Activated CD8-positive, alpha-beta memory T cell treated with anti-CD3 and anti-CD28 coated beads, Interleukin-2, amount 50 U/mL, for 48 hours (primary cell): ENCODE measurements around the gene WASHC4.
"Not testable (repeated sequence)": the region's sequence is repeated elsewhere in the genome, so short reads cannot be mapped to it uniquely, and the experiment has no call there.

ENCODE experiments used
- DNase-seq: peaks from one replicate; pipeline ENCODE4 v3.0.0-alpha.2; 2020

Gene WASHC4

GRCh38 chr12:105091476-105092206, 15.9 kb upstream of the WASHC4 start:
- DNase-seq = no peak

- no peak for DNase-seq
Measured at GRCh38 chr12:105092336-105092735, 15.2 kb upstream of the WASHC4 start.

- DNase-seq = not testable (repeated sequence)
Measured at GRCh38 chr12:105095338-105095737, 12.2 kb upstream of the WASHC4 start.

- no peak for DNase-seq
Measured at GRCh38 chr12:105099356-105099755, 8.2 kb upstream of the WASHC4 start.

GRCh38 chr12:105100207-105100985, 7.1 kb upstream of the WASHC4 start:
- no peak for DNase-seq

GRCh38 chr12:105100998-105101397, 6.5 kb upstream of the WASHC4 start:
- DNase-seq = no peak

- no peak for DNase-seq
Measured at GRCh38 chr12:105102673-105103072, 4.9 kb upstream of the WASHC4 start.

- DNase-seq = no peak
Measured at GRCh38 chr12:105104762-105105161, 2.8 kb upstream of the WASHC4 start.

GRCh38 chr12:105106621-105107020, 910 bp upstream of the WASHC4 start:
- no peak for DNase-seq

GRCh38 chr12:105107171-105107493, 399 bp upstream of the WASHC4 start:
- DNase-seq = no peak

- DNase-seq = no peak
Measured at GRCh38 chr12:105109465-105110212, 2.1 kb downstream of the WASHC4 start.

- DNase-seq = no peak
Measured at GRCh38 chr12:105110851-105111250, 3.3 kb downstream of the WASHC4 start.

GRCh38 chr12:105113094-105113493, 5.6 kb downstream of the WASHC4 start:
- no peak for DNase-seq

GRCh38 chr12:105116969-105117368, 9.4 kb downstream of the WASHC4 start:
- DNase-seq = no peak

GRCh38 chr12:105120551-105120950, 13.0 kb downstream of the WASHC4 start:
- DNase-seq = no peak

GRCh38 chr12:105138248-105138647, 30.7 kb downstream of the WASHC4 start:
- DNase-seq = no peak

- no peak for DNase-seq
Measured at GRCh38 chr12:105141320-105141922, 33.9 kb downstream of the WASHC4 start.

GRCh38 chr12:105142259-105142658, 34.7 kb downstream of the WASHC4 start:
- DNase-seq = no peak

- DNase-seq = no peak
Measured at GRCh38 chr12:105156260-105156659, 48.7 kb downstream of the WASHC4 start.

- DNase-seq = no peak
Measured at GRCh38 chr12:105157606-105158005, 50.1 kb downstream of the WASHC4 start.

- DNase-seq = no peak
Measured at GRCh38 chr12:105158876-105159275, 51.3 kb downstream of the WASHC4 start.

- no peak for DNase-seq
Measured at GRCh38 chr12:105162174-105162573, 54.6 kb downstream of the WASHC4 start.

- no peak for DNase-seq
Measured at GRCh38 chr12:105164068-105164467, 56.5 kb downstream of the WASHC4 start.
